Thyroid gland (tissue), 4 donors: Measurements from ENCODE around the gene ABAT.

Source experiments
- CTCF ChIP-seq, 6 experiments: fragments of 200-600 bp in 3 of 6; fragments of 450-650 bp in 3 of 6; sonication (generic) in 3 of 6; IDR thresholded peaks; one replicate each; pipeline ENCODE4 v1.5.1; 2016 to 2019; ENCODE audit warnings: antibody characterized with exemption in 6 of 6, mild to moderate bottlenecking in 2 of 6, inconsistent platforms in 1 of 6, moderate library complexity in 1 of 6
- POLR2A ChIP-seq, 2 donors: fragments of 450-650 bp; IDR thresholded peaks; one replicate each; pipeline ENCODE4 v1.6.1; 2017; ENCODE audit warnings: antibody characterized with exemption in 2 of 2, mild to moderate bottlenecking in 2 of 2, moderate library complexity in 1 of 2

- TF ChIP-seq POLR2A (IDR thresholded peaks at IDR 0.05): no peak
- no peak for TF ChIP-seq CTCF (IDR thresholded peaks at IDR 0.05)
Measured at GRCh38 chr16:8776129-8776584, 101.7 kb downstream of the ABAT start.
